ENCODE measurements around the gene CABP2.
"Not testable (repeated sequence)": the region's sequence is repeated elsewhere in the genome, so short reads cannot be mapped to it uniquely, and the experiment has no call there.

Gene CABP2

DNA sequence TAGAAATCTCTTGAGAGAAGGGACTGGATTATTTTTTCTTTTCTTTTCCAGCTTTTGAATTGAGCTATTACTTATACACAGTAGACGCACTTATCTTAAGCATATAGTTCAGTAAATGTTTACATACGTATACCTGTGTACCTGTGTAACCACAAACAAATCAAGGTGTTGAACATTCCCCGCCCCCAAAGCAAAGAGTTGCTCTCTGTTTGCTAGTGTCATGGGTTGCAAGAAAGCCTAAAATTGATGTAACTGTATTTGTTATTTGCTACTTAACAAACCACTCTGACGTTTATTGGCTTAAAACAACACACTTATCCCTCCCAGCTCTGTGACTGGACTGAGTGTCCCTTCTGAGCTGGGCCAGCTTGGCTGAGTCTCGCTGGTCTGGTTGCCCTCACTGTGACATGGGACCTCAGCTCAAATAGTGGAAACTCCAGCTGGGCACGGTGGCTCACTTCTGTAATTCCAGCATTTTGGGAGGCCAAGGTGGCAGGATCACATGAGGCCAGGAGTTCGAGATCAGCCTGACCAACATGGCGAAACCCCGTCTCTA, 25.4 kb upstream of the CABP2 start:
- no peak overlapping the region for H3K4me3 ChIP-seq (replicated peaks; ENCODE audit: low read depth, low read length)
- peaks cover 1% of the 10 kb centered on the region; the same call in 1 of the 2 replicates for H3K27me3 ChIP-seq (replicated peaks; ENCODE audit: control insufficient read depth, insufficient read depth, low read length)
- no peak for DNase-seq (ENCODE audit: extremely low read depth, insufficient read length)
- H3K36me3 ChIP-seq (ENCODE audit: control insufficient read depth, insufficient read depth, low read length), result no peaks in the 10 kb centered on the region
- TF ChIP-seq, protein P1, sequence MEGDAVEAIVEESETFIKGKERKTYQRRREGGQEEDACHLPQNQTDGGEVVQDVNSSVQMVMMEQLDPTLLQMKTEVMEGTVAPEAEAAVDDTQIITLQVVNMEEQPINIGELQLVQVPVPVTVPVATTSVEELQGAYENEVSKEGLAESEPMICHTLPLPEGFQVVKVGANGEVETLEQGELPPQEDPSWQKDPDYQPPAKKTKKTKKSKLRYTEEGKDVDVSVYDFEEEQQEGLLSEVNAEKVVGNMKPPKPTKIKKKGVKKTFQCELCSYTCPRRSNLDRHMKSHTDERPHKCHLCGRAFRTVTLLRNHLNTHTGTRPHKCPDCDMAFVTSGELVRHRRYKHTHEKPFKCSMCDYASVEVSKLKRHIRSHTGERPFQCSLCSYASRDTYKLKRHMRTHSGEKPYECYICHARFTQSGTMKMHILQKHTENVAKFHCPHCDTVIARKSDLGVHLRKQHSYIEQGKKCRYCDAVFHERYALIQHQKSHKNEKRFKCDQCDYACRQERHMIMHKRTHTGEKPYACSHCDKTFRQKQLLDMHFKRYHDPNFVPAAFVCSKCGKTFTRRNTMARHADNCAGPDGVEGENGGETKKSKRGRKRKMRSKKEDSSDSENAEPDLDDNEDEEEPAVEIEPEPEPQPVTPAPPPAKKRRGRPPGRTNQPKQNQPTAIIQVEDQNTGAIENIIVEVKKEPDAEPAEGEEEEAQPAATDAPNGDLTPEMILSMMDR (IDR thresholded peaks at IDR 0.05; ENCODE audit: insufficient read depth, low read length, poor library complexity, severe bottlenecking), result no peak

DNA sequence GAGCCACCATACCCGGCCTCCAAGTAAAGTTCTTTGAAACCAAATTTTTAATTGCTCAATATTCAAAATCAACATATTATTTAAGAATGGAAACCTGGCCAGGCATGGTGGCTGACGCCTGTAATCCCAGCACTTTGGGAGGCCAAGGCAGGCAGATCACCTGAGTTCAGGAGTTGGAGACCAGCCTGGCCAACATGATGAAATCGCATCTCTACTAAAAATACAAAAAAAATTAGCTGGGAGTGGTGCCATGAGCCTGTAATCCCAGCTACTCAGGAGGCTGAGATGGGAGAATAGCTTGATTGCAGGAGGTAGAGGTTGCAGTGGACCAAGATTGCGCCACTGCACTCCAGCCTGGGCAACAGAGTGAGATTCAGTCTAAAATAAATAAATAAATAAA, 24.9 kb upstream of the CABP2 start:
- not testable (repeated sequence) for DNase-seq (ENCODE audit: extremely low read depth, insufficient read length); H3K4me3 ChIP-seq (replicated peaks; ENCODE audit: low read depth, low read length); H3K36me3 ChIP-seq (ENCODE audit: control insufficient read depth, insufficient read depth, low read length); H3K27me3 ChIP-seq (replicated peaks; ENCODE audit: control insufficient read depth, insufficient read depth, low read length)

DNA sequence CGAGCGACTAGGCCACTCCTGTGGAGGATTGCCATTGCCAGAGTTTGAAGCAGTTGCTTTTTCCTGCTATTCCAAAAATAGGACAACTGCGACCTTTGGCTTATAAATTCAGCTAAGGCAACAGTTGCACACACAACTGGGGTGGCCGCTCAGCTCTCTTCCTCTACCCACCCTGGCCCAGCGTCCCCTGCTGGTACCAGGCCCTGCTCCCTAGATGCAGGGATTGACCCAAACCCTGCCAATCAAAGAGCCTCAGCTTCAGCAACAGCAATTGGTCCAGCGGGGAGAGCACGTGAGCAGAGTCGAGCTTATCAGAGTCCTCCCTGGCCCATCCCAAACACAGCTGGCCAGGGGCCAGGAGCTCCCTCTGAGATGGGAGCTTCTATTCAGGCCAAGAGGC, 22.0 kb upstream of the CABP2 start:
- TF ChIP-seq, protein P1 (IDR thresholded peaks at IDR 0.05; ENCODE audit: insufficient read depth, low read length, poor library complexity, severe bottlenecking), result no peak
- peaks cover 1% of the 10 kb centered on the region; the same call in 1 of the 2 replicates for H3K27me3 ChIP-seq (replicated peaks; ENCODE audit: control insufficient read depth, insufficient read depth, low read length)
- DNase-seq (ENCODE audit: extremely low read depth, insufficient read length), result no peak

DNA sequence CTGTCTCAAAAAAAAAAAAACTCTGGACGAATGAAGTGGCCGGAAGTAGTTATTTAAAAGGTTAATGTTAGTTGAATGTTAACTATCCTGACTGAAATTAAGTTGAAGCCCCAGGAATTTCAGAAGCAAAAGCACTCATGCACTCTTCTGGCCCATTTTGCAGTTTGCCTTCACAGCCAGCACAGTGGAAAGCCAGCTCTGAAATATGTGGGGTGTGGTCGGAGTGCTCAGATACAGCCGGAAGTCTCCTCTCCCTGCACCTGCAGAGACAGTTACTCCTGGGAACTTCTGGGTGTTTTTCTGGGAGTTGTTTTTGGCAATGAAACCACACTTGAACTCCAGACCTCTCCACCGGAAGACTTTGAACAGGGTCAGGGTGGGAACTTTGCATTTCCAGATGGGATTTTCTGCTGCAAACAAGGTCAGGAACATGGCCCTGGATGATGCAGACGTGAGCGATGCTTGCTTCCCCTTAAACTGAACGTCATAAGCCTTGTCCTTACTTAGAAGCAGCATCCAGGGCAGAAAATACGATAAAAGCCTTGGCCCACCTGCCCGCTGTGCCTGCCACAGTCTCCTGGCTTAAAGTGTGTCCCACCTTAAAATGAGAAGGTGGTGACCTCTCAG, 21.5 kb upstream of the CABP2 start:
- Histone ChIP-seq H3K4me3 (replicated peaks; ENCODE audit: low read depth, low read length) (no peak overlapping the region), H3K36me3 (ENCODE audit: control insufficient read depth, insufficient read depth, low read length) (no peaks in the 10 kb centered on the region), H3K27me3 (replicated peaks; ENCODE audit: control insufficient read depth, insufficient read depth, low read length) (peaks cover 1% of the 10 kb centered on the region; the same call in 1 of the 2 replicates)
- TF ChIP-seq, protein P1 (IDR thresholded peaks at IDR 0.05; ENCODE audit: insufficient read depth, low read length, poor library complexity, severe bottlenecking), result no peak
- no peak for DNase-seq (ENCODE audit: extremely low read depth, insufficient read length)

More for the DNA sequence above, 22.0 kb upstream of the CABP2 start:
- no peak overlapping the region for H3K4me3 ChIP-seq (replicated peaks; ENCODE audit: low read depth, low read length)
- no peaks in the 10 kb centered on the region for H3K36me3 ChIP-seq (ENCODE audit: control insufficient read depth, insufficient read depth, low read length)

DNA sequence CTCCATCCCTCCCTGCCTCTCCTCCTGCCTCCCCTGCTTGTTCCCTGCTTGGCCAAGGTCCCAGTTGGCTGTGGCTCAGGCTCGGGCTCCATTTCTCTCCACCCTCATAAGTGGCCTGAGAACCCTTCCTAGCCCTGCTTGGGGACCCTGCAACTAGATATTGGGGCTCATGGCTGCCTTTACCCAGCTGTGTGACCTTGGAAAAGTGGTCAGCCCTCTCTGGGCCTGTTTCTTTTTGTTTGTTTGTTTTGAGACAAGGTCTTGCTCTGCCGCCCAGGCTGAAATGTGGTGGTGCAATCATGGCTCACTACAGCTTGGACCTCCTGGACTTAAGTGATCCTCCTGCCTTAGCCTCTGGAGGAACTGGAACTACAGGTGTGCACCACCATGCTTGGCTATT, 20.3 kb upstream of the CABP2 start:
- DNase-seq (ENCODE audit: extremely low read depth, insufficient read length), result no peak
- Histone ChIP-seq H3K36me3 (ENCODE audit: control insufficient read depth, insufficient read depth, low read length) (no peaks in the 10 kb centered on the region), H3K27me3 (replicated peaks; ENCODE audit: control insufficient read depth, insufficient read depth, low read length) (peaks cover 1% of the 10 kb centered on the region; the same call in 1 of the 2 replicates), H3K4me3 (replicated peaks; ENCODE audit: low read depth, low read length) (no peak overlapping the region)
- TF ChIP-seq, protein P1 (IDR thresholded peaks at IDR 0.05; ENCODE audit: insufficient read depth, low read length, poor library complexity, severe bottlenecking), result no peak

DNA sequence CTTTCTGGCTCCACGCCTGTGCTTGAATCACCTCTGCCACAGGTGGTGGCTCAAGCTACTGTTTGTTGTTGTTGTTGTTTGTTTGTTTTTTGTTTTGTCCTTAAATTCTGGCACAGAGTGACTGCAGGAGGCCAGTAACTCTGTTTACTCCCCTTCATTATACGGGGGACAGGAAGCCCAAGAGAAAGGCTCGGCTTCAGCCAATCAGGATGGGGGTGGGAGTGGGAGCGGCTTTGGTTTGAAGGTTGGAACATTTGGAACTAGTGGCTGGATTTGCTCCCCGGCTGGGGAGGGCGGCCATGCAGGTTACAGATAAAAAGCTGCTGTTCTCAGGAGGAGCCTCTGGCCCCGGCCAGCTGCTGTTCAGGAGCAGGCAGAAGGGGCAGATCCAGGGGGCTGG, 19.7 kb upstream of the CABP2 start:
- peaks cover 1% of the 10 kb centered on the region; the same call in 1 of the 2 replicates for H3K27me3 ChIP-seq (replicated peaks; ENCODE audit: control insufficient read depth, insufficient read depth, low read length)
- TF ChIP-seq, protein P1 (IDR thresholded peaks at IDR 0.05; ENCODE audit: insufficient read depth, low read length, poor library complexity, severe bottlenecking), result no peak
- DNase-seq (ENCODE audit: extremely low read depth, insufficient read length), result no peak
- no peak overlapping the region for H3K4me3 ChIP-seq (replicated peaks; ENCODE audit: low read depth, low read length)
- no peaks in the 10 kb centered on the region for H3K36me3 ChIP-seq (ENCODE audit: control insufficient read depth, insufficient read depth, low read length)

Data from GM06990 (cell line).